ENCODE data around the gene TOLLIP.

Gene TOLLIP

DNA sequence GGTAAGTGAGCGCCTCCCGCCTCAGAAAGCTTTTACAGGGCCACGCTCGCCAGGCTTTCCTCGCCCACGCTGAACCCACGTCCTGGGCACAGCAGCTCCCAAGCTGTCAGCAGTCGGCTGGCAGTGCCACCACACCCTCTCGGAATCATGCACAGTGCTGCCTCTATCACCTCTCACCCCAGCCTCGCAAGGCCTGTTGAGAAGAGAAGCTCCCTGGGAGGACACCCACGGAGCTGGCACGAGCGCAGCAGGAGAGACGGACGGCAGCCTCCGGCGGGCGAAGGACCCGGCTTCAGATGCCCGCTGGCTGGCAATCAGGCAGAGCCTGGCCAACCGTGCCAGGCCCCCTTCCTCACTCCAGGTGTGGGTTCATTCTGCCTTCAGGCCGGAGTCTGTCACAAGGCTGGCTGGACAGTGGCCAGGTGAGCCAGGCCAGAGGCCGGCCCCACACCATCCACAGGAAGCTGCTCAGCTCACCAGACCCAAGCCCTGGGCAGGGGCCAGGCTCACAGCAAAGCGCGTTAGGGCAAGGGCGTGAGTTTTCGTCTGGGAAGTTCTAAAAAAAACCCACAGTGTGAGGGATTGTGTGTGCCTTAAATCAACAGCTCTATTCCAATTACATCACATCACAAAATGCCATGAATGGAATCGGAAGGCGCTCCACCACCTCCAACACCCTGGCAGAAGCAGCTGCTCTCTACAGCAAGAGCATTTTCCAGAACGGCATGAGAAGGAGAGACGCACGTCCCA lies 33.2 kb downstream of the TOLLIP start:
- TF ChIP-seq YY1 (IDR thresholded peaks at IDR 0.05; ENCODE audit: low read depth) (no peak), MAX (IDR thresholded peaks at IDR 0.05) (no peak), TCF12 (IDR thresholded peaks at IDR 0.05; ENCODE audit: low read depth) (no peak), NFIC (IDR thresholded peaks at IDR 0.05) (no peak), TEAD4 (IDR thresholded peaks at IDR 0.05) (no peak), ZBTB7A (IDR thresholded peaks at IDR 0.05; ENCODE audit: low read depth) (no peak), CREB1 (IDR thresholded peaks at IDR 0.05; ENCODE audit: low read depth) (no peak), FOXM1 (IDR thresholded peaks at IDR 0.05; ENCODE audit: borderline replicate concordance, low read depth) (no peak), EGR1 (IDR thresholded peaks at IDR 0.05) (no peak), RAD21 (IDR thresholded peaks at IDR 0.05; ENCODE audit: low read depth) (no peak), REST (IDR thresholded peaks at IDR 0.05; ENCODE audit: low read depth) (no peak)
- TF ChIP-seq, protein P1, sequence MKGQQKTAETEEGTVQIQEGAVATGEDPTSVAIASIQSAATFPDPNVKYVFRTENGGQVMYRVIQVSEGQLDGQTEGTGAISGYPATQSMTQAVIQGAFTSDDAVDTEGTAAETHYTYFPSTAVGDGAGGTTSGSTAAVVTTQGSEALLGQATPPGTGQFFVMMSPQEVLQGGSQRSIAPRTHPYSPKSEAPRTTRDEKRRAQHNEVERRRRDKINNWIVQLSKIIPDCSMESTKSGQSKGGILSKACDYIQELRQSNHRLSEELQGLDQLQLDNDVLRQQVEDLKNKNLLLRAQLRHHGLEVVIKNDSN (IDR thresholded peaks at IDR 0.05), result no peak

DNA sequence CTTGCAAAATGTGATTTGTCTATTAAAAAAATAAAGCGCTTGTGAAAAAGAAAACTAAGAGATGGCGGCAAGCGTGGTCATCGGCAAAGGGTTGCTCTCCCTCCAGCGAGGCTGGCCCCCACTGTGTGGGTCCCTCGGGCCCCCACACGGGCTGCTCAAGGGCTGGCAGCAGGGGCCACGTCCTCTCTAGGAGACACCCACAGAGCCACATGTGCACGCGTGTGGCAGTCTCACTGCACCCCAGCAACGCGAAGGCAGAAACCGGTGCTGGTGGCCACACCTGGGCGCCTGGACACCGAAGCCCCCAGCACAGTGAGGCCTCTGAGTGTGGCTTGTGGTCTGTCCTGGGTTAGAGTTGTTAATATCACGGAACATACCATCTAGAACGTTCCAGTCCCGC lies 34.4 kb downstream of the TOLLIP start:
- TF ChIP-seq RAD21 (IDR thresholded peaks at IDR 0.05; ENCODE audit: low read depth) (no peak), NFIC (IDR thresholded peaks at IDR 0.05) (no peak), FOXM1 (IDR thresholded peaks at IDR 0.05; ENCODE audit: borderline replicate concordance, low read depth) (no peak), TAF1 (IDR thresholded peaks at IDR 0.05; ENCODE audit: low read depth) (no peak), TCF12 (IDR thresholded peaks at IDR 0.05; ENCODE audit: low read depth) (no peak), CEBPB (IDR thresholded peaks at IDR 0.05) (no peak)

GRCh38 chr11:1274501-1274900 lies 34.9 kb downstream of the TOLLIP start:
- TF ChIP-seq MAX (IDR thresholded peaks at IDR 0.05), result no peak
- TF ChIP-seq TEAD4 (IDR thresholded peaks at IDR 0.05), result no peak
- TF ChIP-seq CREB1 (IDR thresholded peaks at IDR 0.05; ENCODE audit: low read depth), result no peak
- no peak for TF ChIP-seq EGR1 (IDR thresholded peaks at IDR 0.05)
- no peak for TF ChIP-seq REST (IDR thresholded peaks at IDR 0.05; ENCODE audit: low read depth)
- no peak for TF ChIP-seq TCF12 (IDR thresholded peaks at IDR 0.05; ENCODE audit: low read depth)
- no peak for TF ChIP-seq YY1 (IDR thresholded peaks at IDR 0.05; ENCODE audit: low read depth)
- TF ChIP-seq, protein P1 (IDR thresholded peaks at IDR 0.05), result no peak
- no peak for TF ChIP-seq CEBPB (IDR thresholded peaks at IDR 0.05)
- TF ChIP-seq NFIC (IDR thresholded peaks at IDR 0.05), result no peak
- TF ChIP-seq RAD21 (IDR thresholded peaks at IDR 0.05; ENCODE audit: low read depth), result no peak
- no peak for TF ChIP-seq FOXM1 (IDR thresholded peaks at IDR 0.05; ENCODE audit: borderline replicate concordance, low read depth)
- no peak for TF ChIP-seq EP300 (IDR thresholded peaks at IDR 0.05; ENCODE audit: borderline replicate concordance)
- TF ChIP-seq ZBTB7A (IDR thresholded peaks at IDR 0.05; ENCODE audit: low read depth), result no peak
- no peak for TF ChIP-seq TAF1 (IDR thresholded peaks at IDR 0.05; ENCODE audit: low read depth)

GRCh38 chr11:1272531-1272930 lies 36.9 kb downstream of the TOLLIP start:
- TF ChIP-seq ZBTB7A (IDR thresholded peaks at IDR 0.05; ENCODE audit: low read depth) (no peak), NFIC (IDR thresholded peaks at IDR 0.05) (no peak), CREB1 (IDR thresholded peaks at IDR 0.05; ENCODE audit: low read depth) (no peak), CEBPB (IDR thresholded peaks at IDR 0.05) (no peak), FOXM1 (IDR thresholded peaks at IDR 0.05; ENCODE audit: borderline replicate concordance, low read depth) (no peak), TAF1 (IDR thresholded peaks at IDR 0.05; ENCODE audit: low read depth) (no peak), YY1 (IDR thresholded peaks at IDR 0.05; ENCODE audit: low read depth) (no peak), MAX (IDR thresholded peaks at IDR 0.05) (no peak), RAD21 (IDR thresholded peaks at IDR 0.05; ENCODE audit: low read depth) (no peak), EGR1 (IDR thresholded peaks at IDR 0.05) (no peak)
- TF ChIP-seq, protein P1 (IDR thresholded peaks at IDR 0.05), result no peak

- TF ChIP-seq REST (IDR thresholded peaks at IDR 0.05; ENCODE audit: low read depth), result no peak
- TF ChIP-seq, protein P1 (IDR thresholded peaks at IDR 0.05), result no peak
- no peak for TF ChIP-seq NFIC (IDR thresholded peaks at IDR 0.05)
- TF ChIP-seq CREB1 (IDR thresholded peaks at IDR 0.05; ENCODE audit: low read depth), result no peak
Observed at GRCh38 chr11:1271927-1272326, 37.5 kb downstream of the TOLLIP start.

Measured in Ishikawa (cell line).